Mesodermal cell (in vitro differentiated cells): ENCODE results near the gene CREB3L2.

Experiments used
- H3K27ac ChIP-seq: 2 replicates; pipeline ENCODE4 v1.7.0; 2013; ENCODE audit warnings: mild to moderate bottlenecking, low read depth, low read length, moderate library complexity; ENCODE audit not compliant: severe bottlenecking
- H3K36me3 ChIP-seq: 2 replicates; pipeline ENCODE4 v1.7.1; 2013; ENCODE audit warnings: mild to moderate bottlenecking, low read length, moderate library complexity; ENCODE audit not compliant: control insufficient read depth, insufficient read depth
- H3K4me1 ChIP-seq: one replicate; pipeline ENCODE4 v1.7.1; 2013; ENCODE audit warnings: mild to moderate bottlenecking, low read length; ENCODE audit not compliant: insufficient read depth, control insufficient read depth, poor library complexity, severe bottlenecking
- H3K4me3 ChIP-seq: 2 replicates; pipeline ENCODE4 v1.7.0; 2013; ENCODE audit warnings: low read length, control low read depth, mild to moderate bottlenecking; ENCODE audit not compliant: insufficient read depth, poor library complexity, severe bottlenecking; ENCODE audit errors: extremely low read depth
- H3K9me3 ChIP-seq: 2 replicates; pipeline ENCODE4 v1.7.1; 2013; ENCODE audit warnings: mild to moderate bottlenecking, low read length, moderate library complexity; ENCODE audit not compliant: control insufficient read depth
- WGBS, 2 experiments: methylation state at CpG; one replicate each; pipeline ENCODE4 v1.1.5; 2013; ENCODE audit warnings: missing lambda C conversion rate in 2 of 2; ENCODE audit not compliant: insufficient coverage in 2 of 2; 5-methylcytosine and 5-hydroxymethylcytosine counted together

CREB3L2 gene

GRCh38 chr7:138009350-138009653, 7.4 kb upstream of the CREB3L2 start:
- Histone ChIP-seq H3K9me3 (no peaks in the 10 kb centered on the region), H3K4me3 (no peak overlapping the region), H3K4me1 (no peaks in the 10 kb centered on the region), H3K36me3 (no peaks in the 10 kb centered on the region), H3K27ac (no peak overlapping the region)
- 100% methylated on average over 1 of the region's 1 CpG; no CpG with 5 or more reads in 1 of the 2 experiments for WGBS, 2 experiments

- Histone ChIP-seq H3K27ac (no peak overlapping the region), H3K4me3 (no peak overlapping the region), H3K36me3 (no peaks in the 10 kb centered on the region), H3K9me3 (no peaks in the 10 kb centered on the region), H3K4me1 (no peaks in the 10 kb centered on the region)
- WGBS, 2 experiments, result 53 to 78% methylated on average over 9 to 13 of the region's 17 CpGs
Observed at GRCh38 chr7:138008588-138009349, 6.9 kb upstream of the CREB3L2 start.

GRCh38 chr7:138008019-138008587, 6.2 kb upstream of the CREB3L2 start:
- 87 to 89% methylated on average over 4 to 5 of the region's 7 CpGs for WGBS, 2 experiments
- H3K4me3 ChIP-seq, result no peak overlapping the region
- no peaks in the 10 kb centered on the region for H3K4me1 ChIP-seq
- H3K36me3 ChIP-seq, result no peaks in the 10 kb centered on the region
- no peaks in the 10 kb centered on the region for H3K9me3 ChIP-seq
- H3K27ac ChIP-seq, result no peak overlapping the region

GRCh38 chr7:138006106-138006505, 4.2 kb upstream of the CREB3L2 start:
- Histone ChIP-seq H3K4me3 (no peak overlapping the region), H3K27ac (no peak overlapping the region), H3K9me3 (no peaks in the 10 kb centered on the region), H3K4me1 (peaks cover 6% of the 10 kb centered on the region), H3K36me3 (no peaks in the 10 kb centered on the region)
- WGBS, 2 experiments, result 82 to 94% methylated on average over 1 of the region's 2 CpGs

GRCh38 chr7:138004936-138005335, 3.0 kb upstream of the CREB3L2 start:
- 98 to 100% methylated on average over 2 to 4 of the region's 4 CpGs for WGBS, 2 experiments
- Histone ChIP-seq H3K27ac (no peak overlapping the region), H3K36me3 (no peaks in the 10 kb centered on the region), H3K4me1 (peaks cover 6% of the 10 kb centered on the region), H3K9me3 (no peaks in the 10 kb centered on the region), H3K4me3 (no peak overlapping the region)

- H3K27ac ChIP-seq, result no peak overlapping the region
- 93 to 97% methylated on average over 3 to 4 of the region's 4 CpGs for whole genome bisulfite sequencing, 2 experiments
- no peaks in the 10 kb centered on the region for H3K36me3 ChIP-seq
- H3K4me1 ChIP-seq, result peaks cover 6% of the 10 kb centered on the region
- H3K9me3 ChIP-seq, result no peaks in the 10 kb centered on the region
- no peak overlapping the region for H3K4me3 ChIP-seq
Observed at GRCh38 chr7:138004046-138004445, 2.2 kb upstream of the CREB3L2 start.

- Histone ChIP-seq H3K9me3 (no peaks in the 10 kb centered on the region), H3K4me3 (no peak overlapping the region), H3K27ac (peak overlapping the region; percentile 39), H3K4me1 (peaks cover 10% of the 10 kb centered on the region), H3K36me3 (peaks cover 11% of the 10 kb centered on the region)
- 92% methylated on average over 5 of the region's 6 CpGs; no CpG with 5 or more reads in 1 of the 2 experiments for WGBS, 2 experiments
Observed at GRCh38 chr7:138002828-138003189, 923 bp upstream of the CREB3L2 start.

GRCh38 chr7:138002096-138002827, 376 bp upstream of the CREB3L2 start:
- Histone ChIP-seq H3K27ac (peak overlapping the region; percentile 92), H3K9me3 (no peaks in the 10 kb centered on the region), H3K4me3 (peak overlapping the region; percentile 80), H3K36me3 (peaks cover 14% of the 10 kb centered on the region), H3K4me1 (peaks cover 10% of the 10 kb centered on the region)
- 1% methylated on average over 20 to 21 of the region's 28 CpGs for WGBS, 2 experiments

- WGBS, 2 experiments, result 6 to 8% methylated on average over 7 of the region's 7 CpGs
- Histone ChIP-seq H3K9me3 (no peaks in the 10 kb centered on the region), H3K4me3 (peak overlapping the region; percentile 80), H3K36me3 (peaks cover 33% of the 10 kb centered on the region), H3K4me1 (peaks cover 10% of the 10 kb centered on the region), H3K27ac (peak overlapping the region; percentile 92)
Observed at GRCh38 chr7:138000081-138000701, 1.7 kb downstream of the CREB3L2 start.

- H3K27ac ChIP-seq, result peak overlapping the region; percentile 92
- H3K9me3 ChIP-seq, result no peaks in the 10 kb centered on the region
- peaks cover 33% of the 10 kb centered on the region for H3K36me3 ChIP-seq
- H3K4me3 ChIP-seq, result peak overlapping the region; percentile 80
- peaks cover 10% of the 10 kb centered on the region for H3K4me1 ChIP-seq
- 35 to 43% methylated on average over 2 to 4 of the region's 4 CpGs for WGBS, 2 experiments
Observed at GRCh38 chr7:137999496-138000080, 2.3 kb downstream of the CREB3L2 start.
